Subcutaneous preadipocyte (primary cell): ENCODE measurements around the gene ADGRG3. TPM values are rescaled to one million over a fixed set of nuclear protein-coding genes. Genes with fewer than 3 reads are reported as not detected.

Source experiments
- total RNA-seq: library from RNA; depleted of rRNA; stranded (reverse); fragments of >200 nt; gene quantifications from 2 replicates; pipeline ENCODE4 v1.2.3, GENCODE V29; 2012

The ADGRG3 gene, protein sequence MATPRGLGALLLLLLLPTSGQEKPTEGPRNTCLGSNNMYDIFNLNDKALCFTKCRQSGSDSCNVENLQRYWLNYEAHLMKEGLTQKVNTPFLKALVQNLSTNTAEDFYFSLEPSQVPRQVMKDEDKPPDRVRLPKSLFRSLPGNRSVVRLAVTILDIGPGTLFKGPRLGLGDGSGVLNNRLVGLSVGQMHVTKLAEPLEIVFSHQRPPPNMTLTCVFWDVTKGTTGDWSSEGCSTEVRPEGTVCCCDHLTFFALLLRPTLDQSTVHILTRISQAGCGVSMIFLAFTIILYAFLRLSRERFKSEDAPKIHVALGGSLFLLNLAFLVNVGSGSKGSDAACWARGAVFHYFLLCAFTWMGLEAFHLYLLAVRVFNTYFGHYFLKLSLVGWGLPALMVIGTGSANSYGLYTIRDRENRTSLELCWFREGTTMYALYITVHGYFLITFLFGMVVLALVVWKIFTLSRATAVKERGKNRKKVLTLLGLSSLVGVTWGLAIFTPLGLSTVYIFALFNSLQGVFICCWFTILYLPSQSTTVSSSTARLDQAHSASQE
- total RNA-seq = not detected in 2 replicates

DNA sequence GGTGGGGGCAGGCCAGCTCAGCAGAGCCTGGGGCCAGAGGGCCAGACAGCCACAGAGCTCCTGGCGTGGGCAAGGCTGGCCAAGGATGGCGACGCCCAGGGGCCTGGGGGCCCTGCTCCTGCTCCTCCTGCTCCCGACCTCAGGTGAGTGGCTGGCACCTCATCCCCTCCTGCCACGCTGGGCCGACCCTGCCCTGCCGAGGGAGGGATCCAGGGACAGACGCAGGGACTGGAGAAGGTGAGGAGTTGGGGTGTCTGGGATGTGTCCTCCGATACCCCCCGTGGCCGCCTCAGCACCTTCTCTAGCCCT is at the start of gene ADGRG3:
Gene ADGRG3 (plus strand): TSS at position 44 of the 309 bp plus-strand sequence. CDS start 42 bp downstream, at position 86.

DNA sequence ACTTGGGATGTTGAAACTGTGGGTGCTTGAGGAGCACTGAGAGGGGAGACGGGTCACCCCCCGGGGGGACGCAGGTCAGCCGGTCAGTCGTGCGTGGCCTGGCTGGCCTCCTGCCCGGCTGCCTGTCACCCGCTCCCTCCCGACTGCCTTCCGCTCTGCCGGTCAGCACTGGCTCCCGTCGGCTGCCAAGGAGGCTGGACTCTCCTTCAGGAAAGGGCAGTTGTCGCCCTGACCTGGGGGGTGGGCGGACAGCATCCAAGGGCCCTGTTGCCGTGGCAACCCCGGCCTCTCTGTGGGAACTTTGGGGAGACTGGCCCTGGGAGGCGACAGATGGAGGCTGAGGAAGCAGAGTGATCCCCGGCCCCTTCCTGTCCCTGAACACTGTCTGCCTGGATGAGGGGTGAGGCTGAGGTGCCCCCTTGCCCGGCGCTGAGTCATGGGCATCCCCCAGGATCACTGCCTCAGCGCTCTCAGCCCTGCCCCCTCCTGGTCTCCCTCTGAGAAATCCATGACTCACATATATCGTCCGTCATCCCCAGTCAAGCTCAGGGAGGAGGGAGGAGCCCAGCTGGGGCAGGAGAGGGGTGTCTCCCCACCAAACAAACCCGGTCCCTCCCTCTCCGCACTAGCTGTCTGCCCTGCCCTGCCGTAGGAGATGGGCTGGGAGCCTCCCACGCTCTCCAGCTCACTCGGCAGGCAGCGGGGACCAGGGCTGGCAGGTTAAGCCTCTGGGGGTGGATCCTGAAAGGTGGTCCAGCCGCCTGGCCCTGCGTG is 39.9 kb upstream of the ADGRG3 start, which contains the start of gene ADGRG1:
Gene ADGRG1 (plus strand): TSS at position 623 of the 774 bp plus-strand sequence. CDS start 21,658 bp downstream, outside the sequence.

DNA sequence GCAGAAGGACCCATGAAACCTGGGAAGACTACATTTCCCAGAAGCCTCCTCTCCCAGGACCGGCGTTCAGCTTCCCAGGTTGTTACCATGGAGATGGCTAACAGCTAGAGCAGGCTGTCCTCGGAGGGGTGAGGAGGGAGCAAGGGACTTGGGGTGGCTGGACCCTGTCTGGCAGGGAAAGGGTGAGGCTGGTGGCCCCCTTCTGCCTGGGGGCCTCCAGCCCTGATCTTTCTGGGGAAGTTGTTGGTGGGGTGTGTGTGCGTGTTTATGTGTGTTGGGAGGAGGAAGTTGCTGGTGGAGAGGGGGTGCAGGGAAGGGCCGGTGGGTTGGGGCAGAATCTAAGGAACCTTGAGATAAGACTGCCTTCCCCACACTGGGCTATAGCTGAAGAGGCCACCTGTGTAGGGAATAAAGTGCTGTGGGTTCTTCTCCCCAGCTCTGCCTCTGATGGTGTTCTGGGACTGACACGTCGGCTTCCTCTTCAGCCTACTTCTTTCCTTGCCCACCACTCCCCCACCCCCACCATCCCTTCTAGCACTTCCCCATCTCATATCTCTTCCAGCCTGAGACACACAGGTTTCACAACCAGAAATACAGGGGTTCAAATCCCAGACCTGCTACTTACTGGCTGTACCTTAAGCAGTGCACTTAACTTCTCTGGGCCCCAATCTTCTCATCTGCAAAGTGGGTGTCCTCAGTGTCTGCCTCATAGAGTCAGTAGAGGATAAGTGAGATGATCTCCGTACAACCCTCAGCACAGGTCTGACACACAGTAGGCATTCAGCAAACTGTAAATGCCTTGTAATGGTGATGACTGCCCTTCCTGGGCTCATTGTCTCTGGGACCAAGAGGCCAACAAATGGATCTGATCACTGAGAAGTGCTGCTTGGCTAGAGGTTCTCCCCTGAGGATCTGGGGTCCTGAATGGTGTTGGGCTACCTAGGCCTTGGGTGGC is 26.9 kb downstream of the ADGRG3 start, which contains the start of gene DRC7:
Gene DRC7 (plus strand): TSS at position 82 of the 955 bp plus-strand sequence. CDS start 3,144 bp downstream, outside the sequence.

DNA sequence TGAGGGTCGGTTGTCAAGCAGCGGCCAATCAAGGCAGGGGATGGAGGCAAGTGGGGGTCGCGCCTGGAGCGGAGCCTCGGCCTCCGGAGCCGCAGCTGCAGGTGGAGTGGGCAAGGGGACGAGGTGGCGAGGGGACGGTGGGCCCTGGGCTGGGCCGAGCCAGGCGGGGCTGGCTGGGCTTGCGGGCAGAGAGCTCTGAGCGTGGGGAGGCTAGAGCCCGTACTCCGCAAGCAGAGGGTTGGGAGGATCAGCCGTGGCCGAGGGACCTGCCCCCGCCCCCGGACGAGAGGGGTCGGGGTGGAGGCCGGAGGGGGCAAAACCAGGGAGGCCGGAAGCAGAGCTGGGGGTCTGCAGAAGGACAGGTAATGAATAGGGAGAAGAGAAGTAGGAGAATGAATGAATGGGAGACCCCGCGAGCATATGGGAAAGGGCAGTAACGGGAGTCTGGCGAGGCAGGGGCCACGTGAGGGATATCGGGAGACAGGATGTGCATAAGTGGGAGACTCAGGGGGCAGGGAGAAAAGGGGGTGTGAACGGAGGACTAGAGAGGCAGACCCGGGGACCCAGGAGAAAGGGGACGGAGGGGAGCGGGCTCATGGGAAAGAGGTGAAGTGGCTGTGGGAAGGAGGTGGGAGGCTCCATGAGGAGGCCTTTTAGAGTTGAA is 67.8 kb downstream of the ADGRG3 start, which contains the start of gene KATNB1:
Gene KATNB1 (plus strand): TSS at position 16 of the 664 bp plus-strand sequence. CDS start 1,474 bp downstream, outside the sequence.

Other genes with a start within 250 kb of the ADGRG3 start
- 41.5 and 47.5 TPM in 2 replicates for gene CIAPIN1, start 220.9 kb upstream of the ADGRG3 start, total RNA-seq
- gene COQ9, start 220.8 kb upstream of the ADGRG3 start, total RNA-seq = 44.1 and 49.3 TPM in 2 replicates
- gene POLR2C, start 205.6 kb upstream of the ADGRG3 start, total RNA-seq = 83.4 and 98.1 TPM in 2 replicates
- 15.8 and 21.5 TPM in 2 replicates for gene DOK4, start 181.8 kb upstream of the ADGRG3 start, total RNA-seq
- 6.1 and 8.1 TPM in 2 replicates for gene CCDC102A, start 131.7 kb upstream of the ADGRG3 start, total RNA-seq
- not detected in 2 replicates for gene ADGRG5, start 125.7 kb upstream of the ADGRG3 start, total RNA-seq
- gene ADGRG1, start 39.7 kb upstream of the ADGRG3 start, total RNA-seq = 2.9 and 6.8 TPM in 2 replicates
- 0.37 TPM in 1 of 2 replicates, not detected in the other for gene DRC7, start 26.5 kb downstream of the ADGRG3 start, total RNA-seq
- gene KATNB1, start 67.5 kb downstream of the ADGRG3 start, total RNA-seq = 30.5 and 38.7 TPM in 2 replicates
- gene KIFC3, start 134.2 kb downstream of the ADGRG3 start, total RNA-seq = 14.7 and 31.1 TPM in 2 replicates